GM23338 (cell line): Measurements from ENCODE around the gene KCNQ1OT1. TPM values are rescaled to one million over a fixed set of nuclear protein-coding genes. Genes with fewer than 3 reads are reported as not detected.

Experiments
- ATAC-seq: fragments of 200-7000 bp; cut with Tn5 transposase; 3 replicates; pipeline ENCODE4 v1.9.1; 2020
- DNase-seq: peaks from one replicate; pipeline ENCODE4 v3.0.0-alpha.2; 2015; ENCODE audit warnings: low spot score
- H2AFZ ChIP-seq: fragments of 200-600 bp; sonication (generic); 2 replicates; pipeline ENCODE4 v1.8.0; 2016; ENCODE audit warnings: antibody characterized with exemption, mild to moderate bottlenecking, moderate library complexity
- H3F3A ChIP-seq: fragments of 200-600 bp; sonication (generic); replicated peaks from 2 replicates; pipeline ENCODE4 v1.8.0; 2017; ENCODE audit warnings: antibody characterized with exemption, mixed run types, low read depth
- H3K27ac ChIP-seq: fragments of 200-600 bp; sonication (generic); 2 replicates; pipeline ENCODE4 v1.6.1; 2016; ENCODE audit warnings: low read depth
- H3K27me3 ChIP-seq: fragments of 200-600 bp; sonication (generic); 2 replicates; pipeline ENCODE4 v1.8.0; 2016; ENCODE audit warnings: mild to moderate bottlenecking, mixed run types, moderate library complexity; ENCODE audit not compliant: insufficient read depth
- H3K36me3 ChIP-seq: fragments of 200-600 bp; sonication (generic); 2 replicates; pipeline ENCODE4 v1.8.0; 2016; ENCODE audit warnings: mild to moderate bottlenecking; ENCODE audit not compliant: insufficient read depth
- H3K4me1 ChIP-seq: fragments of 200-600 bp; sonication (generic); 2 replicates; pipeline ENCODE4 v1.8.0; 2016; ENCODE audit warnings: mild to moderate bottlenecking, moderate library complexity; ENCODE audit not compliant: insufficient read depth
- H3K4me2 ChIP-seq: fragments of 200-600 bp; sonication (generic); 2 replicates; pipeline ENCODE4 v1.7.1; 2017; ENCODE audit warnings: mixed run types
- H3K4me3 ChIP-seq: fragments of 200-600 bp; sonication (generic); 2 replicates; pipeline ENCODE4 v1.6.1; 2016; ENCODE audit warnings: mixed run types
- H3K79me2 ChIP-seq: fragments of 200-600 bp; sonication (generic); replicated peaks from 2 replicates; pipeline ENCODE4 v1.8.0; 2017; ENCODE audit warnings: mild to moderate bottlenecking; ENCODE audit not compliant: insufficient read depth
- H3K9me2 ChIP-seq: fragments of 200-600 bp; sonication (generic); 2 replicates; pipeline ENCODE4 v1.8.0; 2017; ENCODE audit not compliant: insufficient read depth
- H4K20me1 ChIP-seq: fragments of 200-600 bp; sonication (generic); replicated peaks from 2 replicates; pipeline ENCODE4 v1.8.0; 2017; ENCODE audit warnings: mild to moderate bottlenecking; ENCODE audit not compliant: insufficient read depth
- H3K27ac Mint-ChIP-seq: 2 replicates; pipeline ENCODE4 v1.8.0; 2020; ENCODE audit warnings: inconsistent platforms, mild to moderate bottlenecking, moderate library complexity, mixed read lengths
- H3K27me3 Mint-ChIP-seq: 3 replicates; pipeline ENCODE4 v1.8.0; 2022; ENCODE audit warnings: low read depth, mild to moderate bottlenecking, moderate library complexity, mixed read lengths, inconsistent platforms; ENCODE audit not compliant: insufficient read depth, poor library complexity
- H3K36me3 Mint-ChIP-seq: 3 replicates; pipeline ENCODE4 v1.8.0; 2021; ENCODE audit warnings: low read depth, mild to moderate bottlenecking, inconsistent platforms, moderate library complexity, mixed read lengths
- H3K4me1 Mint-ChIP-seq: 3 replicates; pipeline ENCODE4 v1.8.0; 2020; ENCODE audit warnings: mild to moderate bottlenecking, inconsistent platforms, mixed read lengths
- H3K4me3 Mint-ChIP-seq: 3 replicates; pipeline ENCODE4 v1.8.0; 2021; ENCODE audit warnings: moderate library complexity, mild to moderate bottlenecking, inconsistent platforms, mixed read lengths
- H3K9me3 Mint-ChIP-seq: 3 replicates; pipeline ENCODE4 v1.8.0; 2020; ENCODE audit warnings: moderate library complexity, mild to moderate bottlenecking, inconsistent platforms, mixed read lengths
- ZNF462 ChIP-seq: fragments of 250-450 bp; sonication (Bioruptor Pico); IDR thresholded peaks from 2 replicates; pipeline ENCODE4 v1.5.0; 2020; ENCODE audit warnings: mild to moderate bottlenecking, moderate library complexity
- polyA plus RNA-seq: library from polyadenylated mRNA; unstranded; fragments of >200 nt; fragmentation: Nextera tagmentation; extraction: Ambion mirVana; gene quantifications from 2 replicates; pipeline ENCODE4 v1.2.1, GENCODE V29; 2016
- total RNA-seq: library from RNA; depleted of rRNA; stranded (reverse); fragments of >200 nt; shearing (Covaris generic); gene quantifications from 2 replicates; pipeline ENCODE4 v1.2.3, GENCODE V29; 2014
- TF ChIP-seq, protein P1 (sequence below), 2 experiments: fragments of 200-600 bp in 1 of 2; sonication (generic) in 1 of 2; conservative IDR thresholded peaks; 2 replicates each; pipeline versions ENCODE4 v1.5.1 to v1.6.1; 2016 to 2017; ENCODE audit warnings: antibody characterized with exemption in 2 of 2, low read depth in 2 of 2, mild to moderate bottlenecking in 2 of 2, moderate library complexity in 1 of 2

Gene KCNQ1OT1
- total and polyA plus RNA-seq, 2 experiments from 2014 or later = 1.5 to 4.2 TPM

DNA sequence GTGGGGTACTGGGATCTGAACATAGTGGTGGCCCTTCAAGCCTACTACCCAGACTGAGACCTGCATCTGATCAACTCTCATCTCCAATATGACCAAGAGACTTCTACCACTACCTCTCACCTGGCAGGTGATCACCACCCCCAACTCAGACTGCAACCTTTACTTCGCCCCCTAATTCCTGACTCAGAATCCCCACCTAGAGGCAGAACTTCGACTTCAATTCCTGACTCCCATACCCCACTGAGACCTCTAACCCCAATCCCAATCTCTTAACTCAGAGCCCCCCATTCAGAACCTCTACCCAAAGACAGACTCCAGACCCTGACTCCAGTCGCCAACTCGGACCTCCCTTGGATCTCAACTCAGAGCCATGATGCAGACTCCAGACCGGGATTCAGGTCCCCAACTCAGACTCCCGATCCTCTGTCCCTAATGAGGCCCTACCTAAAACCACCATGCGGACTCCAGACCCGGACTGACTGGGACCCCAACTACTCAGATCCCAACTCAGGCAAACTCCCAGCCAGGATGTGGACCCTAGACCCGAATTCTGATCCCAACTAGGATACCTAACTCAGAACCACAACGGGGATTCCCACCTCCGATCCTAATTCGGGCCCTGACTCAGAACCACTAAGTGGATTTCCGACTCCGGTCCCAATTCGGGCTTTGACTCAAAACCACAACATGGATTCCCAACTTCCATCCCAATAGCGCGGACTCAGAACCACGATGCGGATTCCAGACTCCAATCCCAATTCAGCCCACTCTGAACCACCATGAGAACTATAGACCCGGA lies 1.2 kb downstream of the KCNQ1OT1 start:
- Histone ChIP-seq H3K4me2 (peak overlapping the region; percentile 82), H3K79me2 (peaks cover 53% of the 10 kb centered on the region), H3K4me1 (peaks cover 49% of the 10 kb centered on the region), H3K9me2 (no peaks in the 10 kb centered on the region), H4K20me1 (peaks cover 3% of the 10 kb centered on the region; the same call in 1 of the 2 replicates), H2AFZ (no peak overlapping the region), H3K27ac (no peak overlapping the region), H3K27me3 (peaks cover 26% of the 10 kb centered on the region), H3F3A (peaks cover 13% of the 10 kb centered on the region), H3K36me3 (no peaks in the 10 kb centered on the region), H3K4me3 (peak overlapping the region; percentile 70)
- H3K4me3 Mint-ChIP-seq = peak overlapping the region; percentile 80
- H3K9me3 Mint-ChIP-seq = peaks cover 11% of the 10 kb centered on the region
- no peak overlapping the region; the same call in 1 of the 2 replicates for H3K27ac Mint-ChIP-seq
- H3K36me3 Mint-ChIP-seq = peaks cover 32% of the 10 kb centered on the region
- H3K4me1 Mint-ChIP-seq = peaks cover 63% of the 10 kb centered on the region
- ATAC-seq = no peak
- TF ChIP-seq, protein P1, sequence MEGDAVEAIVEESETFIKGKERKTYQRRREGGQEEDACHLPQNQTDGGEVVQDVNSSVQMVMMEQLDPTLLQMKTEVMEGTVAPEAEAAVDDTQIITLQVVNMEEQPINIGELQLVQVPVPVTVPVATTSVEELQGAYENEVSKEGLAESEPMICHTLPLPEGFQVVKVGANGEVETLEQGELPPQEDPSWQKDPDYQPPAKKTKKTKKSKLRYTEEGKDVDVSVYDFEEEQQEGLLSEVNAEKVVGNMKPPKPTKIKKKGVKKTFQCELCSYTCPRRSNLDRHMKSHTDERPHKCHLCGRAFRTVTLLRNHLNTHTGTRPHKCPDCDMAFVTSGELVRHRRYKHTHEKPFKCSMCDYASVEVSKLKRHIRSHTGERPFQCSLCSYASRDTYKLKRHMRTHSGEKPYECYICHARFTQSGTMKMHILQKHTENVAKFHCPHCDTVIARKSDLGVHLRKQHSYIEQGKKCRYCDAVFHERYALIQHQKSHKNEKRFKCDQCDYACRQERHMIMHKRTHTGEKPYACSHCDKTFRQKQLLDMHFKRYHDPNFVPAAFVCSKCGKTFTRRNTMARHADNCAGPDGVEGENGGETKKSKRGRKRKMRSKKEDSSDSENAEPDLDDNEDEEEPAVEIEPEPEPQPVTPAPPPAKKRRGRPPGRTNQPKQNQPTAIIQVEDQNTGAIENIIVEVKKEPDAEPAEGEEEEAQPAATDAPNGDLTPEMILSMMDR (conservative IDR thresholded peaks at IDR 0.05; ENCODE audit: low read depth in 2 of 2) = peak; percentile 21 to 58; a peak in 3 of 4 replicates
- TF ChIP-seq ZNF462 (CRISPR knock-in tag) = no peak
- peaks cover 38% of the 10 kb centered on the region for H3K27me3 Mint-ChIP-seq
- DNase-seq = peak; percentile 30
